CD4-positive, alpha-beta T cell treated with Interleukin-2 at 100 ng/mL for 4 hours (primary cell): ENCODE measurements around the gene FSTL4.
A peak's percentile ranks its signal among the peaks of the same experiment; 100 is the strongest.

Source experiments
- DNase-seq: peaks from one replicate; pipeline ENCODE4 v3.0.0-alpha.2; 2020; ENCODE audit warnings: low spot score

The FSTL4 gene

DNA sequence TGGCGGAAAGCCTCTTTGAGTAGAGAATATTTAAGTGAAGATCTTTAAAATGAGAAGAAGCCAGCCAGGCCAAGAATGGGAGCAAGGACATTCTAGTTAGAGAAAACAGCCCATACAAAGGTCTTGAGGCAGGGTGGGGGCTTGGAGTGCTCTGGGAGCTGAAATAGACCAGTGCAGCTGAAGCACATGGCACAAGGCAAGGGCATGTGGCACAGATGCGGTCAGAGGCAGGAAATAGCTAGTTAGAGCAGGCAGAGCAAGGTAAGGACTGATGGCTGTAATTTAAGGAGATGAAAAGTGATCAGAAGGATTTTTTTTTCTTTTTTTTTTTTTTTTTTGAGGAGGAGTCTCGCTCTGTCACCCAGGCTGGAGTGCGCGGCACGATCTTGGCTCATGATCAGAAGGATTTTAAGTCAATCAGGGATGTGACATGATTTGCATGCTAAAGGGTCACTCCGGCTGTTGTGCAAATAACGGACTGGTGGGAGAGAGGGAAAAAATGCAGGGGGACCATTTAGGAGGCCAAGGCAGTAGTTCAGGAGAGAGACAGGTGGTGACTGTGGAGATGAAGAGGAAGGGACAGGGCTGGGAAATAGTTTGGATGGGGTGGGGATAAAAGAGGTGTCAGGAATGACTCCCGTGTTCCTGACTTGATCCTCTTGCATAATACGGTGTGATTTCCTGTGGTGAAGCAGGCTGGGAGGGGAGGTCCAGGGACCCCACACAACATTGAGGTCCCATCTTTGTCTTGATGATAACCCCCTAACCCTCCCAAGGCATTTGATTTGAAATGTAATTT lies 352.9 kb downstream of the FSTL4 start:
- no peak for DNase-seq

DNA sequence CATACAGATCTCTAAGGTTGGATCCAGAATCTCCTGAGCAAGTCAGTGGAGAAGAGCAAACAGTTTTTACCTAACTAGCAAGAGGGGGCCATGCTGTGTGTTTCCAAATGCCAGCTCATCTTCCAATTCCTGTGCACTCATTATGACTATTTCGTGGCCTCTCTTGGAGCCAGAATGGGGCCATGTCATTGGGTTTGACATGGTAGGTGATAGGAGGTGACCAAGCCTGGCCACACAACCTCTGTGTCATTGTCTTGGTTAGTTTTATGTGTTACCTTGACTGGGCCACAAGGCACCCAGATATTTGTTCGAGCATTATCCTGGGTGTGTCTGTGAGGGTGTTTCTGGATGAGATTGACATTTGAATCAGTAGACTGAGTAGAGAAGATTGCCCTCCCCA lies 354.4 kb downstream of the FSTL4 start:
- no peak for DNase-seq

DNA sequence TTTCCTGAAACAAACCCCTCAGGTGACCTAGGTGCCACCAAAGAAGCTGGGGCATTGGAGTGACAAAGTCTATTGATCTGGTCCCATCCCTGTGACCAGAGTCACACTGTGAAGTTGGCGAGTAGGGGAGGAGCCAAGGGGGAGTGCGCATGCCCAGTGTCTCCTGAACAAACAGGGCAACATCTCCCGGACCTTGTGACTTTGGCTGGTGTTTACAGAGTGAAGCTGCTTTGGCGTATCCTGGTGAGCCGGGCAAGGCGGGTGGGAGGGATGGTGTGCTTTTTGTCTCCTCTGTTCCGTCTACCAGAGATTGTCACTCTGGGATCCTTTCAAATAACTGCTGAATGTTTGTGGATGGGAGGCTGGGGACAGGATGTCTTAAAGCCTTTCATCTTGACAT lies 356.1 kb downstream of the FSTL4 start:
- DNase-seq, result no peak

DNA sequence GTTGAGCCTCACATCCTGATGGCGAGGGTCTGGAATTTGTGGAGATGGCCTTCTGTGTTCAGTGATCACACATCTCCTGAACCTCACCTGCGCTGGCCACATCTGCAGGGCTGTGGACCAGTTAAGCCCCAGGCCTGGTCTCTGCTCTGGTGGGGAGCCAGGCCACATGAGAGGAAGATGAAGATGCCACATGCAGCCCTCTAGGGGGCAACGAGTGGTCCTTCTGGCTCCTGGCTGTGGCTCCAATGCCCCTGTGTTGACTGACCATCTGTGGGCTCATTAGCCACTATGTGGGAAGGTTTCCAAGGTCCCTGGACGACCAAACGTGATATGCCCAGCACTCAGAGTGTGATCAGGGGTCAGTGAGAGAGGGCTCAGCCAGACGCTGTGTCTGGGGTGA lies 357.5 kb downstream of the FSTL4 start:
- DNase-seq, result no peak

DNA sequence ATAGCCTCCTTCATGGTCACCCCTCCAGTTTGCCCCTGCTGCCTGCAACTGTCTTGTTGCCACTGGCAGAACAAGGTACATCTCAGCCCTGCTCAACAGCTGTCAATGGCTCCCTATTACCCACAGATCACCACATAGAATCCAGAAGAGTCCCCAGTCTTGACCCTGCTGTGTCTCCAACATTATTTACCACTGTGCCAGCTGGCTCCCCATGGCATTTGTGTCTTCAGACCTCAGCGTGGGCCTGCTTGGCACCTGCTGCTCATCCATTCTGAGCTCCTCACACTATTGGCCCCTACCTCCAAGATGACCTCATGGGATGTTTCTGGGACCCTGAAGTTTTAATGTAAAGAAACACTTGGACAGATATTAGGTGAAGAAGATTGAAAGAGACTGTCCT lies 358.7 kb downstream of the FSTL4 start:
- DNase-seq, result no peak

DNA sequence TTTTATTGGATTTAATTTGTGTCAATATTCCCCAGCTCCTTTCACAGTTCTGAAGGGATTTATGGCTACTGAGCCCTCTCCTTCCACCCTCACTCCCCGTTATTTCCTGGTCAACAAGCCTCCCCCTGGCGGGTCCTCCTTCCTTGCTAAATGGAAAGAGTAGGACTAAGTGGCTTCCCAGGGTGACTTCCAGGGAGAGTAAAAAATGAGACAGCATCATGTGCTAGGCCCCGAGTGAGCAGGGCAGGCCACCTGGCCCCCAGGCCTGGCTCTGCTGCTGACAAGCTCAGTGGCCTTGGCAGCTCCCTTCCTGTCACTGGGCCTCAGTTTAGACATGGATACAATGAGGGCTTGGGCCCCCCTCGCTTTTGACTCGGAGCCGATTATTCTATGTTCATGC lies 359.3 kb downstream of the FSTL4 start:
- no peak for DNase-seq

DNA sequence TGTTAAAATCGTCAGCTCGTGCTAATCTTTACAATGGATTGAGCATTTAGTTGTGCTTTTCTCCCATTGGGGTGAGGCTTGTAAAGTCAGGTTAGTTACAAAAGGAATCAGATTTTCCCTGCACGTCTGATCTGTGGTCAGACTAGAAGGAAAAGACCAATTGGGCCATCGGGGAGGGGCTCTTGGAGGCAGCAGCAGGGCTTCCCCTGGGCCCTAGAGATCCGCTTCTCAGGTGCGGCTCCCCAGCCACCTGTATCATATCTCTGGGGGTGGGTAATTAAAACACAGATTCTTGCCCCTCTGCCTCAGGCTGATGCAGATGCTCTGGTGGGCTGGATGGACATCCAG lies 360.2 kb downstream of the FSTL4 start:
- no peak for DNase-seq

DNA sequence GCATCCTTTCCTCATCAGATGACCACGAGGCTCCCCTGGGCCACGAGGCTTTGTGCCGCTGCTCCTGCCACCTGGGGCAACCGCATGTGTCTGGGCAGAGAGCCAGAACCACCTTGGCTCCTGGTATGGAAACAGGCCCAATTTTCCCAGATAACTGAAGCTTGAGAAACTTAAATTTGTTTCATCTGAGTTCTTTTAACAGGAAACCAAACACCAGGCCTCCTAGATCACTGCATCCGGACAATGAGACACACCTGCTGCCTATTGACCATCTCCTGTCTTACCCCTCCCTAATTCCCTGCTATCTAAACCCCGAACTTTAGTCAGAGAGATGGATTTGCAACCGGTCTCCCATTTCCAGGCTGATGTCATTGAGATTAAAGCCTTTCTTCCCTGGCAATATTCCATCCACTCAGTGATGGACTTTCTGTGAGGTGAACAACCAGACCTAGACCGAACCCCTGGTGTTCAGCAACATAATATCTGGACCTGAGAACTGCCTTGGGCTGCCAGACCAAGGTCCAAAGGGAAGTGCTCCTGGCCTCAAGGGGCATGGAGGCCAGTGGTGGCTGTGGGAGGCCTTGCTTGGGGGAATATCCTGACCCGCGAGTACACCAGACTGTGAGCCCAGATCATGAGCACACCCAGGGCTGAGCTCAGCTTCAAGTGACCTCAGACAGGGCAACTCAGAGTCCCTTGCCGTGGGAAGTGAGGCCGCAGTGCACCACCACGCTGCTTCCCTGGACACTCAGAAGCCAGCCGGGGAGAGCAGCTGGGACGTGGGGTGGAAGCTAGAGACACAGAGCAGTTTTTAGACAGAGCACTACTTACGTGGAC lies 360.8 kb downstream of the FSTL4 start:
- no peak for DNase-seq

DNA sequence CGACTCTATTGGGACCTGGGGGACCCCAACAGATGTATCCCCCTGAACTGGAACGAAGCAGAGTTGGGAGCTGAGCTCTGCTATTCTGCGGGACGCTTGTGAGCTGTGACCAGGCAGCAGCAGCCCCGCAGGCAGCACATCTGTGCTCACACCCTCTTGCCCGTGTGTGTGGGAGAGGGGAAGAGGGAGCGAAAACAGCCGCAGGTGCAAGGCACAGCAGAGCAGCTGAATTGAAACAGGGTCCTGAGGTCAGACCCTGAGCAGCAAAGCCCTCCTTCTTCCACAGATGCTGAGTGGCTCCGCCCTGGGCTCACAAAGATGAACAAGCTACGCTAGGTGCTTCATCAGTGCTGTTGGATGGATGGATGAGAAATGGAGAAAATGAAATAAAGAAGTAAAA lies 361.8 kb downstream of the FSTL4 start:
- DNase-seq, result no peak

DNA sequence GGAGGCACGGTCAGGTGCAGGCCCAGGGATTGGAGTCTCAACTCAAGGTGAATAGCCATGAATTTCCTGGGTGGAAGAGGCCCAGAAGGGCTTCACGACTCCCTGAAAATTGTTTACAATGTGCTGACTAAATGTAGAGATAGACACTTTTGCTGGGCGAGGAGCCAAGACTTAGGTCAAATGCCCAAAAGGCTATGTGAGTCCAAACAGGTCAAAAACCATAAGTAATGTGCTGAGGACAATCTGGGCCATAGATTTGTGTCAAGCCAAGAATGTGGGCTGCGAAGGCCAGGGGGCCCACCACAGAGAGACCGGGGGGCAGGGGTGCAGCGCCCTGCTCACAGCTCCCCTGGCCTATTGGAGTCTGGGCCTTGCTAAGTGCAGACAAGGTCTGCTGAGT lies 362.7 kb downstream of the FSTL4 start:
- DNase-seq, result no peak

DNA sequence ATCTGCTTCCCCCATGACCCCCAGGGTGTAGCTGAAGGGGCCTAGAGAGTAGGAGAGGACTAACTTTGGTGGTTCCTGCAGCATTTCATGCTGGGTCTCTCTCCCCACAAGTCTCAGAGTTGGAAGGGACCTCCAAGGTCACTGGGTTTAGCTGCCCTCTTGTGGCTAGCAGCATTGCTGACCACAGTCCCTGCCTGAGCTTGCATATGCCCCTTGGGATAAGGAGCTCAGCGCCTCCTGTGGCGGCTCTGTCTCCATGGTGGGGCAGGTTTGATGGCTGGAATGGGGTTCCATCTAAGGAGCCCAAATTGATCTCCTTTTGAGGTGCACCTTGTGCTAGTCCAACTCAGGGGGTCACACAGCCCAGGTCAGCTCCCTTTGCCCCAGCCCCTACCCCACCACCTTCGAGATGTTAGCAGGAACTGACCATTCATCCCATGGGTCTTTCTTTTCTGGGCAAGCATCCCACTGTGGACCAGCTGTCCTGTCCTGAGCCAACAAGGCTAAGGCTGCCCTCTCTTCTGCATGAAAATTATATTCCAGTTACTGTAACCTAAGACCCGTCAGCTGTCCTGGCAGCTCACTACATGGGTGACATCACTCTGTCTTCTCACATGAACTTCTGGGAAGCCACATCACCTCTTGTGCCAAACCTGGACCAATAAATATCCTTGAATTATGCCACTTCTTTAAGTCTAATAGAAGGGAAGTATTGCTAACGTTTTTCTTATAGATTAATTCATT lies 364.3 kb downstream of the FSTL4 start:
- no peak for DNase-seq

DNA sequence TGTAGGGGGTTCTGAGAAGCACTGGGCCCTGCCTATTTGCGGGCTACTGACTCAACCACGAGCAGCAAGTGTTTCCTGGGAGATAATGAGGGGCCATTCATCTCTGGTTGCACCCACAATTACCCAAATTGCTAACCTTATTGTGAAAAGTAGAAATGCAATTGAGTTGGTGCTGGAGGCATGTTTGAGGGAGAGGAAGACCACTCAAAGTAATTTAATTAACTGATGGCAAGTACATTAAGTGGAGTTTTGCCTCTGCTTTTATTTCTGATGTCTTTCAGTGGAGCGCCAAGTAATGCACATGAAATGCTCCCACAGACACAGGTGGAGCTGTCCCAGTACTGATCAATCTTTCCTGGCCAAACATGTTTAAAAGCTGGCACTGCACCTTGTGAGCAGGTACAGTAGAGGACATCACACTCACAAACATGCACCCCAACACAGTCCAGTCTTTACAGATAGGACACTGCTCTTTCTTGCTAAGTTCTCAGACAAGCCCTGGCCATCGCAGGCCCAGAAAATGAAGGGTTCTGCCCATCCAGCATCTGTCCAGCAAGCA lies 365.1 kb downstream of the FSTL4 start:
- DNase-seq, result no peak

DNA sequence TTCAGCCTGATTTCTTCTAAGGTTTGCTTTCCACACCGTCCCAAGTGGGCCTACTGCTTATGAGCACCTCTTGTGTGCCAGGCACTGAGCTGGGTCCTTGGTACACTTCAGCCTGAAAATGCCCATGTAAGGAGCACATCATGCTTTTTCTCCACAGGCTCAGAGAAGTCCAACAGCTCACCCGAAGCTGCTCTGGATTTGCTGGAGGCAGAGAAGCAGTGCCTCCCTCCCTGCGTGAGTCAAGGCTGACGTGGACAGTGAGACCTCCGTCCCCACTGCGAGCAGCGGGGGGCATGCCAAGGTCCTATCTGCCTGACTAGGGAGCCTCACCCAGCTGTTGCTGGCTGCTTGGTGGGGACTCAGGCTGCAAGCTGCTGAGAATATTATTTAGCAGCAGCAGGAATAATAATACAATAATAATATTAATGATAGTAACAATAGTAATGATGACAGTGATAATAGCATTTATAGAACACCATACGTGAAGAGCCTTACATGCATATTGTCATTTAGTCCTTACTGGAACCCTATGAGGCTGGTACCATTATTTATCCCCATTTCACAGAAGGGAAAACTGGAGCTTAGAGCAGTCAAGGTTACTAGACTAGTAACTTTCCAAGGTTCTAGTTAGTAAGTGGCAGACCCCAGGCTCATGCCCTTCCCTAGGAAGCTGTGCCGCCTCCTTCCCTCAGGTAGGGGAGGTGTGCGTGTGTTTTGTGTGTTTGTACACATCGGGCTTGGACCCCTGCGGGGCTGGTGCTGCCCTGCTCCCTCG lies 365.8 kb downstream of the FSTL4 start:
- no peak for DNase-seq

DNA sequence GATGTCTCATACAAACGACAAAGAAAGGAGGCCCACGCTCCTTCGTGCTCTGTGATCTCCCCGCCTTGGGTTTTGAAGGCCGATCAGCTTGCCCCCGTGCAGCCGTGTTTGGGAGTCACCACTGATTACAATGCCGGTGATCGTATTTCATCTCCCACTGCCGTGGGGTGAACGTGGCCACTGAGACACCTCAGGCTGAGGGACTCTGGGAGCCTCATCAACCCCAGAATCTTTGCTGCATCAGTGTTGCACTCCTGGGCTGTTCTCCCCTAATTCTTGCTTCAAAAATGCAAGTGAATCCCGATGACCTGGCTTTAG lies 366.3 kb downstream of the FSTL4 start:
- no peak for DNase-seq

DNA sequence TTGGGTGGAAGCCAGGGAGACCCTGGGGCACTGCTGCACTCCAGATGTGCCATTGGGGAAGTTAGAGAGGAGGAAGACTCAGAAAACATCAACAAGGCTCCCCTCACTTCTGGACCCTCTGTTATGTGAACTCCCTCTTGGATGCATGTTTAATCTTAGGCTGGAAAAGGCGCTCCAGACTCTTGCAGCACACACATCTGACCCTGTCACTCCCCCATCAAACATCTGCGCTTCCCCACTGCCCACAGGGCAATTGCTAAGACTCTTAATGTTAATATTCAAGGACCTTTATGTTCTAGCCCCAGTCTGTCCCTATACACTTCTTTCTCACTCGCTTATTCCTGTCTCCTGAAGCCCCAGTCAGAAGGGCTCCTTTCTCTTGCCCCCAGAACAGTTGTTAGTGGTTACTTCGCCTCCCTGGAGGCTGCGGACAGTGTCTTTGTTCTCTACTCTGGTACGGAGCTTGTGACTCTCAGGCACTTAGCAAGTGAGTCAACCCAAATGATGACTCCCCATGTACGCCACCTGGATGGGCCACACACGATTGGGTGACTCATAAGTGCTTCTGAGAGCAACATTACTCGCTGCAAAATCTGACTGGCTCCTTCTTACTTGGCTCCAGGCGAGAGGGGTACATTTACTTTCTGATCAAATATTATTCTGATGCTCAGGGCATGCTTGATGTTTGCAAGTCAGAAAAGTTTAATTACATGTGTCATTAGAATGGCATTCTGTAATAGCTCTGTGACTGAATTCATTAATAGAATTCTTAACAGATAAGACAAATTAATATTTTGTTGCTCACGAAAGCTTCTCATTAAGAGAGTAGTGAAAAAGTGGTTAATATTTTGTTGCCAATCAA lies 366.9 kb downstream of the FSTL4 start:
- peak; percentile 3 for DNase-seq

DNA sequence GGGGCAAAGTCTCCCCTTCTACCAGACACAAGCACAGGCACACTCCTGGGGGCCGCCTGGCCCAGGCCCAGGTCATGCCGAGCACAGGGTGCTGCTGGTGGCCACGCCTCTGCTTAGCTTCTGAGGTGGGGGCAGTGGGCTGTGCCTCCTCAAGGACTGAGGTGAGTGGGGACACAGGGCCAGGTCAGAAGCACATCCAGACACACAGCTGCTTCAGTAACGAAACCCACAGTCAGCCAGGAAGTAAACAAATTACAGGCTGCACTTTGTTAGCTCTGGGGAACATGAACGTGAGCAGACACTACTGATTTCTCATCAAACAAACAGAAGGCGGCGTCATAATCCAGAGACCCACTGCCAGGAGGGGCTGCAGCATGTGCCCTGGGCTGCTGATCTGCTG lies 368.1 kb downstream of the FSTL4 start:
- no peak for DNase-seq

DNA sequence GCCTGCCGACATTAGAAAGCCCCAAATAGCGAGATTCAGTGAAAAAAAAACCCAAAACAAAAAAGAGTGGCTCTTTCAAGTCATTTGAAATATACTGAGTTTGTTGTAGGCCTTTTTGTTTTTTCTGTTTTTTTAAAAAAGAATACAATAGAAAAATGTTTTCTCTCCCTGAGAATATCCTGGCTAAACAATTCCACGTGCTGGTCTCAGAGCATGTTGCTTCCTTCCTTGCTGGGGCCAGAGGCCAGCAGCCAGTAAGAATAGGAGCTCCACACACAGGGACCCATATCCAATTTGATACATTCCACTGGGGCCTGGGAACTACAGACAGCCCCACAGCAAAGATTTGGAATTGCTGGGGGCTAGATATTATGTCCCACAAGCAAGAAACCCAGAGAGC lies 369.1 kb downstream of the FSTL4 start:
- DNase-seq, result no peak

DNA sequence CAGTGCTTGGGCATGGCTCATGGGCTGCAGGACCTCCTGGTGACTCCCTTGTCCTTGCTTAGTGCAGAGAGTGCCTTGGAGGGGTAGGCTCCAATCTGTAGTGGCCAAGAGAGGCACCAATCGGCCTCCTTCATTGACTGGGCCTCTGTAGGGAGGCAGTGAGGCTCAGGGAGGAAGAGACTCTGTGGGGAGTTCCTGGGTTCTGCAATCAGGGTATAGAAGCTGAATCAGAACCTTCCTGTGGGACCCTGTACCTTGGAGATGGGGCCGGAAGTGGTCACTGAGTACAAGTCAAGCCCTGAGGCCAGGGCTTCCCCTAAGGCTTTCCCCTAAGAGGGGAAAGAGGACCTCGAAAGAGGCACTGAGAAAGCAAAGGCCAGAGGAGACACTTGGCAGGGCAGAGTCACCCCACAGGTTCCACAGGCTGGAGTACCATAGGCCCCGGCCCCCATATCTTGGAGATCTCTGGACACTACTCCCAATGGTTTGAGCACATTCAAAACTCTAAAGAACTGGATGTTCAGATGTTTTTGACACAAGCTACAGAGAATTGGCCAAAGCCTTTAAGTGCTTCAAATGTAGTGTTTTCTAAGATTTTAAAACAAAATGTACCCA lies 370.0 kb downstream of the FSTL4 start:
- DNase-seq, result no peak

DNA sequence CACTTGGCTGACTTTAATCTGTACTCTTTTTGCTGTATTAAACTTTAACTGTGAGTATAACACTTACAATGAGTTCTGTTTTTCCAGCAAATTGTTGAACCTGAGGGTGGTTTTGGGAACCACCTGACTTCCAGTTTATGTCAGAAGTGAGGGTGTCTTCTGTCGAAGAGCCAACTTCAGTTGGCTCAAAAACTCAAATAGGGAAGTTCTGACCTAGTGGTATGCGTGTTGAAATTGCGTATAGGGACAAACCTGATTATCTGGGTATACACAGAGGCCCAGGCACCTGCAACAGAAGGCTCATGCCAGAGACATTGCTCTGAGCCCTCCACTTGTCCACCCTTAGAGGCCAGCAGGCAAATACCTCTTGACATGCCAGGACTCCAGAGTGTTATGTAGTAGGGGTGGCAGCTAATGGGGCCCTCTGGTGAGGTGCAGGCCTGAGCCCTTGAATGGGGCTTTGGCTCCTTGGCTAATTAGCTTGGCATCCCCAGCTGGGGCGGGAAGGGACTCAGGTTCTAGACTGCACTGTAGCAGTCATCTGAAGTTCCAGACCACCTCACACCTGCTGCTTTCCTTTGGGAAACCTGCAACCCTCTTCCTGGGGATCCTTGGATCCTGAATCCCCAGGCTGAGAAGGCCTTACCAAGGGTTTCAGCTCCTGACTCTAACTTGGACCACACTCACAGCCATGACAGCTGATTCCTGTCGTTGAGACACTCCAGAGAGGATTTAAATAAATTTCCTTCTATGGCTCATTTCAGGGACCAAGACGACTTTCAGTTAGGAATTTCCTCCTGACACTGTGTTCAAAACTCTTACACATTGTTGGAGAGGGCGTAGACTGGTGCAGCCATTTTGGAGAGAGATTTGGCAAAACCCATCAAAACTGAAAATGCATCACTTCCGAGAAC lies 370.9 kb downstream of the FSTL4 start:
- no peak for DNase-seq
